IMR-90 (cell line): Measurements from ENCODE around the gene TRMT10B. TPM values are rescaled to one million over a fixed set of nuclear protein-coding genes. Genes with fewer than 3 reads are reported as not detected.

Experiments used
- ATAC-seq: fragments of 200-7000 bp; cut with Tn5 transposase; 2 replicates; pipeline ENCODE4 v1.9.1; 2020; ENCODE audit warnings: low read depth, mild to moderate bottlenecking, moderate library complexity
- BruUV-seq: library from RNA; stranded (reverse); fragments of 400-500 nt; replicated peaks from 2 replicates; lab custom pipeline; 2021; lab: Mats Ljungman, UMichigan
- CTCF ChIA-PET: fragments of 300-600 bp; formaldehyde crosslinking; extraction: SDS; loops from one replicate; lab custom pipeline; 2021; ENCODE audit warnings: antibody characterized with exemption; lab: Yijun Ruan, JAX
- POLR2A ChIA-PET: fragments of 300-600 bp; sonication (Branson Sonifier 250); formaldehyde crosslinking; loops from one replicate; lab custom pipeline; 2022; ENCODE audit warnings: antibody characterized with exemption; ENCODE audit not compliant: unreplicated experiment; lab: Charles Lee
- DNase-seq: peaks from one replicate; pipeline ENCODE4 v3.0.0; 2013
- H2AFZ ChIP-seq: replicated peaks from 2 replicates; pipeline ENCODE3; 2013; ENCODE audit warnings: low read length, mild to moderate bottlenecking; ENCODE audit not compliant: poor library complexity
- H2AK5ac ChIP-seq: 2 replicates; pipeline ENCODE4 v1.6.1; 2013; ENCODE audit warnings: low read depth, low read length, inconsistent platforms
- H2AK9ac ChIP-seq: replicated peaks from 2 replicates; pipeline ENCODE3; 2013; ENCODE audit warnings: mild to moderate bottlenecking, low read depth, low read length, moderate library complexity; ENCODE audit not compliant: poor library complexity
- H2BK120ac ChIP-seq: 2 replicates; pipeline ENCODE4 v1.6.1; 2013; ENCODE audit warnings: low read depth, low read length, inconsistent platforms
- H2BK15ac ChIP-seq: 3 replicates; pipeline ENCODE4 v1.6.1; 2013; ENCODE audit warnings: low read depth, low read length, inconsistent platforms
- H2BK20ac ChIP-seq: 2 replicates; pipeline ENCODE4 v1.6.1; 2013; ENCODE audit warnings: low read depth, mild to moderate bottlenecking, inconsistent platforms, low read length, moderate library complexity
- H2BK5ac ChIP-seq: 2 replicates; pipeline ENCODE4 v1.6.1; 2013; ENCODE audit warnings: mild to moderate bottlenecking, low read depth, low read length, inconsistent platforms; ENCODE audit not compliant: poor library complexity, severe bottlenecking
- H3K14ac ChIP-seq: replicated peaks from 2 replicates; pipeline ENCODE4 v1.6.1; 2013; ENCODE audit warnings: low read depth, low read length, inconsistent platforms
- H3K18ac ChIP-seq: 2 replicates; pipeline ENCODE4 v1.6.1; 2013; ENCODE audit warnings: low read depth, low read length, control low read depth
- H3K23ac ChIP-seq: 2 replicates; pipeline ENCODE4 v1.6.1; 2013; ENCODE audit warnings: low read depth, low read length, inconsistent platforms
- H3K27ac ChIP-seq: 2 replicates; pipeline ENCODE4 v1.5.1; 2013; ENCODE audit warnings: mild to moderate bottlenecking, control low read depth, low read length; ENCODE audit not compliant: insufficient read depth
- H3K27me3 ChIP-seq: 2 replicates; pipeline ENCODE4 v1.6.1; 2013; ENCODE audit warnings: low read length; ENCODE audit not compliant: control insufficient read depth, insufficient read depth
- H3K36me3 ChIP-seq: 2 replicates; pipeline ENCODE4 v1.6.1; 2013; ENCODE audit warnings: low read length, mixed read lengths; ENCODE audit not compliant: control insufficient read depth, insufficient read depth
- H3K4ac ChIP-seq: 2 replicates; pipeline ENCODE4 v1.6.1; 2013; ENCODE audit warnings: low read depth, low read length, inconsistent platforms
- H3K4me1 ChIP-seq: 2 replicates; pipeline ENCODE4 v1.6.1; 2013; ENCODE audit warnings: low read length, mixed read lengths; ENCODE audit not compliant: control insufficient read depth, insufficient read depth
- H3K4me2 ChIP-seq: 2 replicates; pipeline ENCODE4 v1.6.1; 2013; ENCODE audit warnings: low read depth, mild to moderate bottlenecking, control low read depth, low read length, moderate library complexity
- H3K4me3 ChIP-seq: 2 replicates; pipeline ENCODE4 v1.5.1; 2013; ENCODE audit warnings: low read depth, mild to moderate bottlenecking, control low read depth, low read length, moderate library complexity; ENCODE audit not compliant: insufficient read depth
- H3K56ac ChIP-seq: 2 replicates; pipeline ENCODE4 v1.6.1; 2013; ENCODE audit warnings: low read length, inconsistent platforms; ENCODE audit not compliant: insufficient read depth; ENCODE audit errors: extremely low read depth
- H3K79me1 ChIP-seq, 2 experiments: 2 replicates each; pipeline ENCODE4 v1.6.1; 2013; ENCODE audit warnings: low read length in 2 of 2, inconsistent platforms in 1 of 2, low read depth in 1 of 2
- H3K9ac ChIP-seq: 2 replicates; pipeline ENCODE4 v1.6.1; 2013; ENCODE audit warnings: low read depth, low read length, control low read depth
- H3K9me1 ChIP-seq: 2 replicates; pipeline ENCODE4 v1.6.1; 2013; ENCODE audit warnings: low read length, inconsistent platforms; ENCODE audit not compliant: insufficient read depth
- H3K9me3 ChIP-seq: 2 replicates; pipeline ENCODE4 v1.6.1; 2013; ENCODE audit warnings: low read length; ENCODE audit not compliant: control insufficient read depth, insufficient read depth
- H4K20me1 ChIP-seq: 2 replicates; pipeline ENCODE4 v1.6.1; 2013; ENCODE audit warnings: low read length, inconsistent platforms; ENCODE audit not compliant: insufficient read depth
- H4K5ac ChIP-seq: 2 replicates; pipeline ENCODE4 v1.6.1; 2013; ENCODE audit warnings: mild to moderate bottlenecking, low read depth, low read length, control low read depth
- H4K8ac ChIP-seq, 2 experiments: 2 replicates each; pipeline ENCODE4 v1.6.1; 2013; ENCODE audit warnings: low read depth in 2 of 2, low read length in 2 of 2, control low read depth in 1 of 2, inconsistent platforms in 1 of 2
- H4K91ac ChIP-seq: 2 replicates; pipeline ENCODE4 v1.6.1; 2013; ENCODE audit warnings: low read depth, low read length, inconsistent platforms; ENCODE audit not compliant: insufficient read depth
- BHLHE40 ChIP-seq: fragments of 150-350 bp; IDR thresholded peaks from 2 replicates; pipeline ENCODE4 v1.6.1; 2016; ENCODE audit warnings: mild to moderate bottlenecking, low read depth, low read length
- CHD1 ChIP-seq: IDR thresholded peaks from 2 replicates; pipeline ENCODE4 v1.6.1; 2012; ENCODE audit warnings: low read depth, low read length, improper control_type of control experiment
- MAFK ChIP-seq: IDR thresholded peaks from 2 replicates; pipeline ENCODE4 v1.6.1; 2012; ENCODE audit warnings: low read depth, low read length, improper control_type of control experiment
- NFE2L2 ChIP-seq: fragments of 150-350 bp; IDR thresholded peaks from 2 replicates; pipeline ENCODE4 v1.6.1; 2016; ENCODE audit warnings: low read depth, mild to moderate bottlenecking, low read length
- RAD21 ChIP-seq: IDR thresholded peaks from 2 replicates; pipeline ENCODE4 v1.6.1; 2012; ENCODE audit warnings: low read length, improper control_type of control experiment
- RCOR1 ChIP-seq: IDR thresholded peaks from 2 replicates; pipeline ENCODE4 v1.6.1; 2012; ENCODE audit warnings: mild to moderate bottlenecking, low read length, improper control_type of control experiment; ENCODE audit not compliant: insufficient replicate concordance
- USF2 ChIP-seq: fragments of 150-350 bp; IDR thresholded peaks from 2 replicates; pipeline ENCODE4 v1.6.1; 2017; ENCODE audit warnings: mild to moderate bottlenecking, antibody characterized with exemption, low read length, low read depth
- WGBS, 2 experiments: methylation state at CpG; one replicate each; pipeline versions ENCODE4 v1.1.5 to v1.1.7; 2013; ENCODE audit warnings: missing lambda C conversion rate in 2 of 2; ENCODE audit not compliant: insufficient read length in 1 of 2; ENCODE audit errors: extremely low coverage in 2 of 2; 5-methylcytosine and 5-hydroxymethylcytosine counted together
- dilution Hi-C: fragments of 300-500 bp; cut with HindIII; formaldehyde crosslinking; loops from one replicate; pipeline ENCODE4 v1.14.3; 2018; ENCODE audit warnings: low sequenced_read_pairs; ENCODE audit not compliant: unreplicated experiment
- in situ Hi-C: fragments of 300-500 bp; cut with MboI; formaldehyde crosslinking; loops from 3 replicates; pipeline ENCODE4 v1.14.3; 2019; ENCODE audit warnings: low sequenced_read_pairs, inconsistent platforms, mixed read lengths
- intact Hi-C: fragments of 100-400 bp; cut with micrococcal nuclease; formaldehyde crosslinking; loops from 2 replicates; pipeline ENCODE4 v1.10.0; 2022
- polyA plus RNA-seq, 3 experiments: library from polyadenylated mRNA; depleted of rRNA; stranded (reverse); fragments of >200 nt; gene quantifications; 2 replicates each; pipeline ENCODE4 v1.2.3, GENCODE V29; 2012; ENCODE audit warnings: low replicate concordance in 1 of 3
- total RNA-seq: library from RNA; depleted of rRNA; stranded (reverse); fragments of >200 nt; gene quantifications from 2 replicates; pipeline ENCODE4 v1.2.3, GENCODE V29; 2012
- TF ChIP-seq, protein P1 (sequence below): fragments of 150-350 bp; IDR thresholded peaks from 2 replicates; pipeline ENCODE4 v1.6.1; 2016; ENCODE audit warnings: low read depth, mild to moderate bottlenecking, low read length, moderate library complexity, borderline replicate concordance

The TRMT10B gene
- total and polyA plus RNA-seq, 2 of the 4 experiments (the other 2 are of a cell fraction): 2.3 to 4.5 TPM

- no peak overlapping the region for H4K91ac ChIP-seq
- no peak overlapping the region for H2AK9ac ChIP-seq
- H3K4me1 ChIP-seq: peaks cover 8% of the 10 kb centered on the region
- intact Hi-C loops: loop anchor here (5.0 to 10.0 kb wide), 3 partner anchors 167 to 656 kb away; no protein-coding TSS in a partner anchor
- DNase-seq: no peak
- H2BK120ac ChIP-seq: no peak overlapping the region
- H4K5ac ChIP-seq: no peak overlapping the region
- 0 out of 2 replicates have a peak, but pooled peaks cover under 1% of the 10 kb centered on the region for H3K9me1 ChIP-seq
- ChIA-PET POLR2A (no interaction called here), CTCF (no interaction called here)
- in situ Hi-C loops: no loop called here
- H3K14ac ChIP-seq: no peak overlapping the region
- 67% methylated on average over 4 of the region's 5 CpGs; no CpG with 5 or more reads in 1 of the 2 experiments for WGBS, 2 experiments
- H2BK20ac ChIP-seq: no peak overlapping the region
- dilution Hi-C loops: no loop called here
- no peak overlapping the region for H3K4me3 ChIP-seq
- H3K79me1 ChIP-seq: peaks cover 3 to 11% of the 10 kb centered on the region in 2 experiments
- no peak overlapping the region for H3K4me2 ChIP-seq
- H3K4ac ChIP-seq: no peak overlapping the region
- H2BK5ac ChIP-seq: no peak overlapping the region
- H3K27ac ChIP-seq: no peak overlapping the region
- H3K27me3 ChIP-seq: peaks cover 17% of the 10 kb centered on the region
- no peak for ATAC-seq
- no peak overlapping the region; the same call in 1 of the 2 replicates for H3K23ac ChIP-seq
- H3K9me3 ChIP-seq: no peaks in the 10 kb centered on the region
- H3K56ac ChIP-seq: no peak overlapping the region
- no TSS peak for BruUV-seq
- H2AFZ ChIP-seq: no peak overlapping the region
- no peak overlapping the region for H3K9ac ChIP-seq
- no peak overlapping the region for H2AK5ac ChIP-seq
- H2BK15ac ChIP-seq: no peak overlapping the region
- H3K36me3 ChIP-seq: no peaks in the 10 kb centered on the region
- no peak for TF ChIP-seq MAFK
- TF ChIP-seq, protein P1, sequence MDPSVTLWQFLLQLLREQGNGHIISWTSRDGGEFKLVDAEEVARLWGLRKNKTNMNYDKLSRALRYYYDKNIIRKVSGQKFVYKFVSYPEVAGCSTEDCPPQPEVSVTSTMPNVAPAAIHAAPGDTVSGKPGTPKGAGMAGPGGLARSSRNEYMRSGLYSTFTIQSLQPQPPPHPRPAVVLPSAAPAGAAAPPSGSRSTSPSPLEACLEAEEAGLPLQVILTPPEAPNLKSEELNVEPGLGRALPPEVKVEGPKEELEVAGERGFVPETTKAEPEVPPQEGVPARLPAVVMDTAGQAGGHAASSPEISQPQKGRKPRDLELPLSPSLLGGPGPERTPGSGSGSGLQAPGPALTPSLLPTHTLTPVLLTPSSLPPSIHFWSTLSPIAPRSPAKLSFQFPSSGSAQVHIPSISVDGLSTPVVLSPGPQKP: no peak
- no peak for TF ChIP-seq USF2
- no peak for TF ChIP-seq CHD1
- no peak for TF ChIP-seq RAD21
- TF ChIP-seq BHLHE40: no peak
- TF ChIP-seq NFE2L2: no peak
- no peak for TF ChIP-seq RCOR1
- no peak overlapping the region for H3K18ac ChIP-seq
- H4K20me1 ChIP-seq: peaks cover 6% of the 10 kb centered on the region; the same call in 1 of the 2 replicates
- H4K8ac ChIP-seq: no peak overlapping the region
These were observed 4.5 kb upstream of the TRMT10B start for GRCh38 chr9:37749129-37749528.
